K562 (cell line): ENCODE data around the gene MAML3. TPM values are rescaled to one million over a fixed set of nuclear protein-coding genes. Genes with fewer than 3 reads are reported as not detected.

ENCODE experiments used
- ATAC-seq: fragments of 200-7000 bp; cut with Tn5 transposase; 3 replicates; pipeline ENCODE4 v1.9.1; 2020; ENCODE audit warnings: moderate library complexity
- BruUV-seq: library from RNA; stranded (reverse); fragments of 400-500 nt; replicated peaks from 2 replicates; lab custom pipeline; 2021; lab: Mats Ljungman, UMichigan
- CTCF ChIA-PET: fragments of 300-600 bp; formaldehyde crosslinking; extraction: SDS; loops from one replicate; lab custom pipeline; 2021; ENCODE audit warnings: low intra/inter-chr PET ratio; lab: Yijun Ruan, JAX
- POLR2A ChIA-PET: fragments of 300-600, 350-650 bp; sonication (Branson Sonifier 250); formaldehyde crosslinking; extraction: SDS; loops from one replicate; lab custom pipeline; 2021; ENCODE audit warnings: antibody characterized with exemption, inconsistent platforms; lab: Yijun Ruan, JAX
- DNase-seq, 4 experiments: peaks; one replicate each; pipeline versions ENCODE4 v3.0.0 to v3.0.0-alpha.2; 2011 to 2018; ENCODE audit warnings: low spot score in 3 of 4, mixed read lengths in 3 of 4; ENCODE audit errors: extremely low read depth in 1 of 4
- FAIRE-seq: peaks from 2 replicates; lab custom pipeline; 2011; peaks lifted over from hg19 to GRCh38; lab: Jason Lieb, UNC
- H2AFZ ChIP-seq: 2 replicates; pipeline ENCODE4 v1.6.0; 2011; ENCODE audit warnings: low read depth, low read length, control low read depth, inconsistent platforms
- H3K27ac ChIP-seq: fragments of 200-600 bp; 3 replicates; pipeline ENCODE4 v1.8.0; 2011; ENCODE audit warnings: low read depth, mild to moderate bottlenecking, control low read depth, inconsistent platforms, low read length, moderate library complexity, mixed read lengths; ENCODE audit errors: extremely low read depth
- H3K27me3 ChIP-seq, 2 experiments: fragments of 300-600 bp in 1 of 2; 2 replicates in 1 of 2; 3 replicates in 1 of 2; pipeline versions ENCODE4 v1.6.0 to v1.8.0; 2011; ENCODE audit warnings: inconsistent platforms in 2 of 2, low read length in 2 of 2, mild to moderate bottlenecking in 1 of 2, mixed read lengths in 1 of 2, moderate library complexity in 1 of 2; ENCODE audit not compliant: control insufficient read depth in 2 of 2, insufficient read depth in 2 of 2
- H3K36me3 ChIP-seq: fragments of 300-600 bp; 3 replicates; pipeline ENCODE4 v1.8.0; 2011; ENCODE audit warnings: mild to moderate bottlenecking, low read length, inconsistent platforms; ENCODE audit not compliant: control insufficient read depth, insufficient read depth
- H3K4me1 ChIP-seq, 2 experiments: fragments of 200-600 bp in 1 of 2; replicated peaks in 1 of 2; 2 replicates in 1 of 2; 3 replicates in 1 of 2; pipeline versions ENCODE4 v1.5.1 to v1.8.0; 2011; ENCODE audit warnings: inconsistent platforms in 2 of 2, low read length in 2 of 2, mild to moderate bottlenecking in 1 of 2, mixed read lengths in 1 of 2, moderate library complexity in 1 of 2; ENCODE audit not compliant: control insufficient read depth in 2 of 2, insufficient read depth in 2 of 2
- H3K4me2 ChIP-seq: 2 replicates; pipeline ENCODE4 v1.6.1; 2011; ENCODE audit warnings: low read length, control low read depth, inconsistent platforms, mixed read lengths; ENCODE audit not compliant: insufficient read depth
- H3K4me3 ChIP-seq: fragments of 200-600 bp; sonication (generic), shearing (Covaris generic); 2 replicates; pipeline ENCODE4 v1.5.1; 2016; ENCODE audit warnings: control low read depth, inconsistent platforms
- H3K79me2 ChIP-seq: fragments of 200-600 bp; 3 replicates; pipeline ENCODE4 v1.8.0; 2011; ENCODE audit warnings: low read length, inconsistent platforms; ENCODE audit not compliant: control insufficient read depth, insufficient read depth
- H3K9ac ChIP-seq, 2 experiments: 2 replicates each; pipeline versions ENCODE4 v1.6.0 to v1.6.1; 2011; ENCODE audit warnings: low read depth in 2 of 2, low read length in 2 of 2, control low read depth in 1 of 2, inconsistent platforms in 1 of 2, mild to moderate bottlenecking in 1 of 2, mixed read lengths in 1 of 2; ENCODE audit not compliant: insufficient read depth in 1 of 2
- H3K9me1 ChIP-seq: one replicate; pipeline ENCODE4 v1.6.0; 2011; ENCODE audit warnings: inconsistent platforms, mild to moderate bottlenecking, low read length, moderate library complexity; ENCODE audit not compliant: control insufficient read depth, insufficient read depth
- H3K9me3 ChIP-seq: replicated peaks from 2 replicates; pipeline ENCODE4 v1.5.1; 2011; ENCODE audit warnings: low read depth, low read length, inconsistent platforms; ENCODE audit not compliant: control insufficient read depth, insufficient read depth
- H4K20me1 ChIP-seq: replicated peaks from 2 replicates; pipeline ENCODE4 v1.6.1; 2011; ENCODE audit warnings: low read length, inconsistent platforms, mixed read lengths; ENCODE audit not compliant: control insufficient read depth, insufficient read depth
- ARID3A ChIP-seq: IDR thresholded peaks from 2 replicates; pipeline ENCODE4 v1.6.1; 2012; ENCODE audit warnings: low read depth, low read length, improper control_type of control experiment, borderline replicate concordance
- CUX1 ChIP-seq: fragments of 200-800 bp; sonication (Bioruptor generic); IDR thresholded peaks from 2 replicates; pipeline ENCODE4 v1.6.1; 2016; ENCODE audit warnings: missing genetic modification characterization, missing compliant biosample characterization
- EP300 ChIP-seq: IDR thresholded peaks from 2 replicates; pipeline ENCODE4 v1.6.1; 2012; ENCODE audit warnings: low read length, improper control_type of control experiment
- FUS ChIP-seq: fragments of 200-400 bp; formaldehyde crosslinking; optimal IDR thresholded peaks from 2 replicates; pipeline ENCODE3; 2017; ENCODE audit warnings: low read depth, low read length
- HMG20B ChIP-seq: fragments of 250-450 bp; sonication (Bioruptor Pico); IDR thresholded peaks from 2 replicates; pipeline ENCODE4 v1.5.0; 2021; ENCODE audit warnings: mild to moderate bottlenecking
- KAT7 ChIP-seq: sonication (generic); formaldehyde crosslinking; IDR thresholded peaks from 2 replicates; pipeline ENCODE4 v1.8.0; 2022; ENCODE audit warnings: missing genetic modification reagents, mild to moderate bottlenecking, borderline replicate concordance
- NFIX ChIP-seq: fragments of 250-450 bp; sonication (Bioruptor Pico); IDR thresholded peaks from 2 replicates; pipeline ENCODE4 v1.4.0; 2020; ENCODE audit warnings: low read depth, mild to moderate bottlenecking, moderate library complexity
- PTBP1 ChIP-seq: fragments of 200-400 bp; formaldehyde crosslinking; IDR thresholded peaks from 2 replicates; pipeline ENCODE4 v1.6.1; 2017; ENCODE audit warnings: low read depth, low read length
- SIX5 ChIP-seq, 2 experiments: IDR thresholded peaks; 2 replicates each; pipeline ENCODE4 v1.6.1; 2011; ENCODE audit warnings: low read length in 2 of 2, borderline replicate concordance in 1 of 2, low read depth in 1 of 2, mild to moderate bottlenecking in 1 of 2, moderate library complexity in 1 of 2; ENCODE audit not compliant: insufficient read depth in 1 of 2
- THRB ChIP-seq: fragments of 450-650 bp; formaldehyde crosslinking; conservative IDR thresholded peaks from 2 replicates; pipeline ENCODE4 v1.4.0; 2022; ENCODE audit warnings: mild to moderate bottlenecking, missing genetic modification characterization
- WGBS: fragments of 100-300 bp; shearing (Covaris generic); methylation state at CpG from one replicate; pipeline ENCODE4 v1.1.6; 2016; ENCODE audit warnings: low coverage, mixed read lengths; ENCODE audit not compliant: insufficient coverage; ENCODE audit errors: missing lambda C conversion rate; 5-methylcytosine and 5-hydroxymethylcytosine counted together
- in situ Hi-C: fragments of 300-500 bp; cut with MboI; formaldehyde crosslinking; loops from 4 replicates; pipeline ENCODE4 v1.15.0; 2018; ENCODE audit warnings: inconsistent platforms, mixed read lengths
- intact Hi-C: fragments of 100-400 bp; cut with micrococcal nuclease; formaldehyde crosslinking; loops from 2 replicates; pipeline ENCODE4 v1.14.2; 2022
- polyA plus RNA-seq, 8 experiments: library from polyadenylated mRNA; depleted of rRNA in 4 of 8; stranded (reverse) in 5 of 8; unstranded in 3 of 8; fragments of >200 nt; fragmentation: Nextera tagmentation in 2 of 8; fragmentation: Illumina TruSeq in 1 of 8; extraction: Ambion mirVana in 2 of 8; extraction: Trizol in 1 of 8; gene quantifications; 2 replicates each; pipeline versions ENCODE4 v1.2.1 to v1.2.3, GENCODE V29; 2011 to 2014; ENCODE audit warnings: inconsistent platforms in 1 of 8, missing spikeins in 1 of 8
- total RNA-seq, 7 experiments: library from RNA; depleted of rRNA in 6 of 7; stranded (reverse); fragments of >200 nt in 6 of 7; fragmentation: Illumina TruSeq in 2 of 7; extraction: Trizol in 2 of 7; gene quantifications; 2 replicates each; pipeline versions ENCODE4 v1.2.1 to v1.2.3, GENCODE V29; 2011 to 2021; ENCODE audit warnings: low replicate concordance in 1 of 7

The MAML3 gene
- total and polyA plus RNA-seq, 9 of the 15 experiments (the other 6 are each of a cell fraction or from before 2014, with no cell fraction given): 0.01 to 0.55 (median 0.25) TPM

GRCh38 chr4:139825523-139826014, 328.4 kb downstream of the MAML3 start:
- H2AFZ ChIP-seq: no peak overlapping the region
- TF ChIP-seq NFIX (CRISPR knock-in tag) (no peak), EP300 (no peak), THRB (CRISPR knock-in tag) (no peak), KAT7 (CRISPR knock-in tag) (no peak), PTBP1 (no peak), HMG20B (CRISPR knock-in tag) (no peak), ARID3A (no peak), SIX5 (IDR thresholded peaks at IDR 0.05; ENCODE audit: borderline replicate concordance in 1 of 2, insufficient read depth in 1 of 2, low read depth in 1 of 2, low read length in 2 of 2) (no peak), CUX1 (CRISPR knock-in tag) (no peak), FUS (no peak)
- POLR2A ChIA-PET: no interaction called here
- WGBS: 2% methylated on average over 12 of the region's 13 CpGs
- no peaks in the 10 kb centered on the region for H3K36me3 ChIP-seq
- H3K4me3 ChIP-seq: no peak overlapping the region
- no peak overlapping the region for H3K9ac ChIP-seq
- H3K27ac ChIP-seq: no peak overlapping the region
- intact Hi-C loops (no loop called here), in situ Hi-C loops (no loop called here)
- H3K79me2 ChIP-seq: no peaks in the 10 kb centered on the region
- BruUV-seq: no TSS peak
- H3K9me1 ChIP-seq: no peaks in the 10 kb centered on the region
- no peaks in the 10 kb centered on the region for H4K20me1 ChIP-seq
- H3K9me3 ChIP-seq: no peaks in the 10 kb centered on the region
- ATAC-seq: no peak
- H3K27me3 ChIP-seq: peaks cover 18 to 29% of the 10 kb centered on the region in 2 experiments; a peak in 4 of 5 replicates
- CTCF ChIA-PET: no interaction called here
- H3K4me2 ChIP-seq: no peak overlapping the region
- no peak for FAIRE-seq
- no peaks in the 10 kb centered on the region for H3K4me1 ChIP-seq
- no peak for DNase-seq
